HG02973 (cell line): Measurements from ENCODE around the gene FN1.
"Not testable (repeated sequence)": the region's sequence is repeated elsewhere in the genome, so short reads cannot be mapped to it uniquely, and the experiment has no call there.

Experiments used
- ATAC-seq: cut with Tn5 transposase; IDR thresholded peaks from one replicate; pipeline ENCODE4 v1.9.1; 2021; ENCODE audit warnings: moderate library complexity; ENCODE audit not compliant: unreplicated experiment

FN1 gene

DNA sequence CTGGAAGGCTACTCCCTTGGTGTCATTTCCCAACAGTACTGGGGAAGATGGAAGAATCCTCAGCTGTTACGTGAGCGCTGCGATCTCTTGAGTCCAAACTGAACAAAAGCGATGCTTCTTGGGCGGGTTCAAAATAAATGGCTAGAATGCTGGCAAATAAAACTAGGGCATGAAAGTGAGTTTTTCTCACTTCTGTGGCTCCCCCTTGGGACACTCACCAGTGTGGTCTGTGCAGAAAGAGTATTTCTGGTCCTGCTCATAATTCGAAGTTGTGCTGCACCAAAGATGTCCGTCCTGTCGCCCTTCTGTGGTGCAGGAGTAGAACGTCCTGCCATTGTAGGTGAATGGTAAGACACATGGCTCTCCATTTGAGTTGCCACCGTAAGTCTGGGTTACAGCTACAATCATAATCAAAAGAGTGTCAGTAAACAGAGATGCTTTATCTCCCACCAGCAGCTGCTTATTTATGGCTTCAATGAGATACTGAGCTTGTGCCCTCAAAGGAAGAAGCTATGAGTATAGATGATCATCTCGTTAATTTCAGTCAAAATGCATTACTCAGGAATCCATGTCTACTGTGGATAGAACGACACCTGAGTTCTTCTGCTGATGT lies 11.8 kb downstream of the FN1 start:
- ATAC-seq, result no peak

DNA sequence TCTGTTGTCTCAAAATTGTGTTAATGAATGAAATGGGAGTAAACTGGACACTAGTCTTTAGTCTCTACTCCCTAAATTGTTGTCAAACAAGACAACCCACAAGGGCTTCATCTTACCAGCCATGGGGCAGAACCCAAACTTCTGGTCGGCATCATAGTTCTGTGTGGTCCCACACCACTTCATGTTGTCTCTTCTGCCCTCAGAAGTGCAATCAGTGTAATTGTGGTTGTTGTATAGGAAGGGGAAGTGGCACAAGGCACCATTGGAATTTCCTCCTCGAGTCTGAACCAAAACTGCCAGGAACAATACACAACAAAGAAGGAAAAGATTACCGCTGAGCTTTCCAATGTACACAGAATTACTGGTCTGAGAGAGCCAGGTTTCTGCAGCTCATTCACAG lies 12.6 kb downstream of the FN1 start:
- ATAC-seq, result no peak

DNA sequence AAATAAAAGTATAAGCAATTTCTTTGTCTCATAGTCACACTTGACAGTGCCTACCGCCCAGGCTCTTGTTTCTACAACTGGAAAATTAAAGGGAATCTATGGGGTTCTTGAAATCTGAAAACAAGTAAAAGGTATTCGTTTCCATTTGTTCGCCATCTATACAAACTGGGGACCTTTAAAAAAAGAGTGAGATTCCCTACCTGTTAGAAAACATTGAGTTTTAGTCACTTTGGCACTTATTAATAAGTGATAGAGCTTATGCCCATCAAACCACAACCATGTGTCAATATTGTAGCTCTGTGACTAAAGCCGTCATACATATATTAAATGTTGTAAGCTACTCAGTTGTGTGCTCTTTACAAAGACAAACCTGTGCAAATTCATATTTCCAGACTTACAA lies 13.2 kb downstream of the FN1 start:
- ATAC-seq, result no peak

DNA sequence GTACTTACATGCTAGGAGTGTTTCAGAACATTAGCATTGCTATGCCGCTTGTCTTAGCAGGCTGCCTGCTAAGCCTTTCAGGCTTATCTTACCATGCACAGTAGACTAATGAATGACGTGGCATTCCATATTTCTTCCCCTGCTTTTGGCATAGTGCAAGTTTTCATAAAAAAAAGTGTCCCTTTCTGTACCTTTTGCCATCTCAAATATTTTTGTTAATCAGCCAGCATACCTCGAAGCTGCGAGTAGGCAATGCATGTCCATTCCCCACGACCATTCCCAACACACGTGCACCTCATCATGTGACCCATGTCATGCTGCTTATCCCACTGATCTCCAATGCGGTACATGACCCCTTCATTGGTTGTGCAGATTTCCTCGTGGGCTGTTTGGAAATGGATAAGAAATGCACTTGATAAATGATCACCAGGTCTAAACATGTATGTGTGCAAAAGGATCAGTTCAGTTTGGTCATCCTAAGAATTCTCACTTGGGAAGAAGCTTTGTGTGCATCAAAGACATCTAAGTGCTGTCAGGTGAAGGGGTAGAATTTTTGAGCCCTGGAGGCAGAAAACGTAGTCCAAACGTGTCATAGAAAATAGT lies 13.9 kb downstream of the FN1 start:
- ATAC-seq, result no peak

DNA sequence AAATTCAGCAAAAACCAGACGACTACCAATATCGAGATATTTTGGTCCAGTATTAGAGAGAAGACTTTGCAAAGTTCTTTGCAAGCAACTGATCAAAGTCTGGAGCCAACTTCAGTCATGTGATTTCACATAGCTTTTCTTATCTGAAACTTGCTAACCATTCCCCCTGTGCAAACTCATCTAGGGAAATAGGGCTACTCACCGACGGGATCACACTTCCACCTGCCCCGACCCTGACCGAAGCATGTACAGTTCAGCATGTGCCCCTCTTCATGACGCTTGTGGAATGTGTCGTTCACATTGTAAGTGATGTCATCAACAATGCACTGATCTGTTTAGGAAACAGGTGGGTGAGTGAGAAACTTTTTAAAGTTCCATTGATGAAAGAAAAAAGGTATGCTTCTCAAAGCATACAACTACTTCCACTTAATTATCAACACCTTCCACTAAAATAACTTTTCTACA lies 15.4 kb downstream of the FN1 start:
- no peak for ATAC-seq

DNA sequence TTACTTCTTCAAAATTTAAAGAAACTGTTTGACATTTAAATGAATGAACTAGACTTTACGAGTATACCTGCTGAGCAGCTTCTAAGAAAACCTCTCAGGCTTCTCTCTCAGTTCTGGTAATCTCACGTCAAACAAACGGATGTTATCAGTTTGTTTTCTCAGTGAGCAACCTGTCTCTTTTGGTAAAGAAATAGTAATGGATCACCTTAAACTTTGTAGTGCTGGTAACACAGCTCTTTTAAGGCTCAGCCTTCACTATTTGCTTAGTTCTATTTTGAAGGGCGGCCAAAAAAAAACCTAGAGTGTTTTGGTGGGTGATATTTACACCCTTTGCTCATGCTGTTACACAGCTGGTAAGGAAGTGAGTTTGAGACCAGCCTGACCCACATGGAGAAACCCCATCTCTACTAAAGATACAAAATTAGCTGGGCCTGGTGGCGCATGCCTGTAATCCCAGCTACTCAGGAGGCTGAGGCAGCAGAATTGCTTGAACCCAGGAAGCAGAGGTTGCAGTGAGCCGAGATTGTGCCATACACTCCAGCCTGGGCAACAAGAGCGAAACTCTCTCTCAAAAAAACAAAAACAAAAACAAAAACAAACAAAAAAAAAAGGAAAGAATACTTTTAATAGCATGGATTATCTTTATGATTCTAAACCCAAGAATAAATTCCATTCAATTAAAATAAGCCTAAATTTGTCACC lies 15.9 kb downstream of the FN1 start:
- no peak for ATAC-seq

DNA sequence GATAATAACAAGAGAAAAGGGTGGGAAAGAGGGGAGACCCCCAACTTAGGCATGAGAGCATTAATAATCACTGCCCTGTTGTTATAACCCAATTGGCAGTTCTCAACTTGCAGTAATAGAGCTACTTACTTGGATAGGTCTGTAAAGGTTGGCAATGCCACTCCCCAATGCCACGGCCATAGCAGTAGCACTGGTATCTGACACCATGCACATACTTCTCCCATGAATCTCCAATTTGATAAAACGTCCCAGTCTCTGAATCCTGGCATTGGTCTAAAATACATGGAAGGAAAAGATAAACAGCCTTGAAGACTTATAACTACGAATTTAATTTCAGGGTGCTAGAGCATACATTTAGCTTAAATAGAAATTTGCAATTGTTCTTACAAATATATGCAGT lies 16.8 kb downstream of the FN1 start:
- ATAC-seq, result no peak

DNA sequence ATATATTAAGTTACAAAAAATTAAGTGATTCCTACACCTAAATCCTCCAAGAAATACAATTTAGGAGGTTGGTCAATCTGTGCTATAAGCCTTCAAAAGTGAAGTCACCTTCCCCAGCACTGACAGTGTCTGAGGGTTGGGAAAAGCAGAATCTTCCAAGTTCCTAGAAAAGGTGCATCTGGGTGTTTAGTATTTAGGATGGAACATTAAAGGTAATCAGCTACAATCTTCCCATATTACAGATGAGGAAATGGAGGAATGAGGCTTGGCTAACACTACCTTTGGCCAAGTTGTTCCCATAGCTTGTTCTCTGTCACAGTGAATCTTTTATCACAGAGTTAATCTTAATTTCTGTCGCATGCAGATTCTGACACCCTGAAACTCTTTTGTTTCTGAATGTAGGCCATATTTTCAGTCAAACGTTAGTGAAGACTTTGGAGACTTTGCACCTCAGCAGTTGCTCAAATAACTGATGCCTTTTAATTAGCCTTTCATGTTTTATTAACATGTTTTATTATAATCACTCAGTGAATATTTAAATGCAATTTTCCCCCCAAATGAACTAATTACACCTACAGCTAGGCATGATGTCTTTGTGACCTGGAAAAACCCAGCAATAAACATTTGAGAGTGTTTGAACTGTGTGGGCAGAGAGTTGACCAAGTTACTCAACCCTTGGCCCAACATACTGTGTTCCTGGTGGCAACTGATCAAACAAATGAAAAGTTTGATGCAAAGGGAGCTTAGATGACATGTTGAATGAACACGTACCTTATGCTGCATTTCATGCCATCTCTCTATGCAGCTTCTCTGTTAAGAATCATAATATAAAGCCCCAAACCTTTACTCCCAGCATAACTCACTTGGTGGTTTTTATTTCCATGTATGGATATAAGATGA lies 17.6 kb downstream of the FN1 start:
- no peak for ATAC-seq

DNA sequence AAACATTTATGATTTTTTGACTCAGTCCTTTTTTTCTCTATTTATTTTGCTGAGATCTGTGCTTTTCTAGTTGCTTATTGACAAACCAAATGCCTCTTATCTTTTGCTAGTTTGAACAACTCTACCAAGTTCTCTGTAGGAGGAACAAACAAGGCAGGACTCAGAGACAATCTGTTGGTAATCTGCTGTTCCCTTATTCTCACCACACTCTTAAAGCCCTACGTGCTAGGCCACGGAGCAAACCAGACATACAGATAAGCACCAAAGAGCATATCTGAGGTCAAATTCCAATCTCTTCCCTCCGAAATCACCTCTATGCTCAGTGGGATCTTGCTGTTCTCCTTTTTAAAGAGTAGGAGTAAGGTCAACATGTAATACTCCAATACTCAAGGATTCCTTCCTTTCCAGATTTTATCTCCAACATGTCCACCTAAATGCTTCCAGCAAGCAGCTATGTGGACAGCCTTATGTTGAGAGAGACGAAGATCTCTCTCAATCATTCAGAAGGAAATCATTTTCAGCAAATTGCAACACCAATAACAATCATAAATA lies 18.4 kb downstream of the FN1 start:
- no peak for ATAC-seq

DNA sequence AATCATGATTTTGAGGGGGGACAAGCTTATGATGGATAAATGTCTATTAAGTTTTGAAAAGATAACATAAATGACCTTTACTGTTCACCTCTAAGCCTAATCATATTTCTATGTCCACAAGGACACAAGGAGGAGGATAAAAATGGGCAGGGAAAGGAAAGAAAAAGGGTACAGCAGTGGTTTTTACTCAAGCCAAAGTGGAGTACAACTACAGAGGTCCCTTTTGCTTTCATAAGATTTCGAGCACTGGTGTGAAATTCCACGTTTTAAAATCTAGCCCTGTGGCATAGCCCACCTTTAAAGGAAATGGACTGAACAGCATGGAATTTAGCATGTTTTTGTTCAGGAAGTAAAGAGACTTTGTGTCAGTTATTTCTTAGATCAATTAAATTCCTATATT lies 19.2 kb downstream of the FN1 start:
- ATAC-seq, result no peak

DNA sequence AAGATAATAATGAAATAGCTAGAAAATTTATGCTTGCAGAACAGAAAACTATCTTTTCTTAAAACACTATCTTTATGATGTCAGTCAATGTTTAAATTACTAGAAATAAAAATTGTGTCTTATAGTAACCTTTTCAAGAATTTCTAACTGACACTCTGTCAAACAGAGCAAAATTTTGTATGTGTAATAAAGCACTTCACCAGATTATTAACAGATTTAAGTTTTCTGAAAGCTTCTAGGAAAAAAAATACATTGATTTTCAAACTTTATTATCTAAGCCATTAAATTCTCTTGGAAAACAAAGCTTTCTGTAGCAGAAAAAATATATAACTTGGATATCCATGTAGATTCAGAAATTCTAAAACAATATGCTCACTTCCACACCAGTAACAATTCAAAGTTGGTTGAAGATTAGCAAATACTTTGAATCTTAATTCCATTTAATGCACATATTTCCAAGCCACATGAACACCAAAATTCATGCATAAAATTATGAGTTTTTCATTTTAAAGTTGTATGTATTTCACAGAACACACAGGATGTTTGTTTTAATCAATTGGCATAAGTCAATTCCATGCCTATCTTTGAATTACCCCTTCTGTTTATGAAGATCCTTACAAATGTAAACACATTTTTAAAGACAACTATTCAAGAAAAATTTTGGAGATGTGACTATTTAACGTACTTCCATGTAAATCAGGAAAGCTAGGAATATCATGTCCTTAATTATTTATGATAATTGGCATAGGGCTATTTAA lies 19.9 kb downstream of the FN1 start:
- no peak for ATAC-seq

DNA sequence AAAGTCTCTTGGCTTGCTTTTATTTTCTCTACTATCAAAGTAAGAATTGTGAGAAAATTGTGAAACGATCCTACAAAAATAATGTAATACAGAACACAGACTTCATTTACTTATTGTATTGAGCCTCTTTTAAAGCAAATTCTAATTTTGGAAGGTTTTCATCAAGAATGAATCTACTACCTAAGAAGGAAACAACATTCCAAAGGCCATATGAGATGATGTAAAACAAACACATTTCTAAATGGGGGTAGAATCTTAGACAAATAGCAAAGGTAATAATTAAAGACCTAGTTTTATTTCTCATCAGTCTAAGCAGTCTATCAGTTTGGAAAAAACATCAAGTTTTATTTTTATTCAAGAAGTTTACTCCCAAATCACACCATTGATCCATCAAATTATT lies 20.6 kb downstream of the FN1 start:
- ATAC-seq, result no peak

DNA sequence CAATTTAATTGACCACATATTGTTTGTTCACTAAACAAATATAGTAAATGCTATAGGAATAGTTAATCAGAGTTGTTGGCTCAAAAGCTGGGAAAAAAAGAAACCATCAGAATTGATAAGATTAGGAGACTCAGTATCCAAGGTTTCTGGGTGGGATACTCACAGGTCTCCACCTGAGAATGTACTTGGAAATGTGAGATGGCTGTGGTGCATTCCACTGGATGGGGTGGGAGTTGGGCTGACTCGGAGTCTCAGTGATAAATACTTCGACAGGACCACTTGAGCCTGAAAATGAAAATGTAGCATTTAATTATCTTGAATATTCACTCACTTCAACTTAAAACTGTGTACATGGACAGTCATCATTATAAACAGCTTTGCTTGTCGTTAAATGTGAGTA lies 21.2 kb downstream of the FN1 start:
- ATAC-seq, result no peak

DNA sequence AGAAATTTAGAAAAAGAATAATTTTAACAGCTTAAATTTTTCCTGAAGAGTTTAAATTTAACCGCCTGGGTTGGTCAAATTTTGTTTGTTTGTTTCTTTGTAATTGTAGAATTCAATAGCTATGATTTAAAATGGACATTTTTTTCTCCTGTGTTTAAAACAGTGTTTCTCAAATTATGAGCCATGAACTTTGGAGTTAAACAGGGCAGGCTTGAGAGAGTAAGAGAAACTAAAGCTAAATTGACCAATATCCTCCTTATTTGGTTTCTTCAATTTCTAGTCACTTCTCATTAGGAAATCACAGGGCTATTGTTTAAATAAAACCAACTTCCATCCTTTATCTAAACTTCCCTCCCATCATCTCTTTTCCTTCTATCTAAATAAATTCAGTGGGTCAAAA lies 21.9 kb downstream of the FN1 start:
- ATAC-seq, result no peak

DNA sequence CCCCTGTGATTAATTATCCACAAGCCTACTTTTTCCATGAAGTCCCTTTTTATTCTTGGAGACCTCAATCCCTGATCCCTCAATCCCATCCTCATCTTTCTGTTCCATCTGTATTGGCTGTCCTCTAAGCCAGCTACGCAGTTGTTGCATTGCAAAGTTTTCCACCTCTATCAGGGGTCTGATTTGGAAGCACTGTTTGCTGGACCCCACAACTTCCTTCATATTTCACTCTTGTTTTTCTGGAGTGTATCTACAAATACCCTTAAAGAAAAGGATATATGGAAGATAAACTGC lies 22.4 kb downstream of the FN1 start:
- no peak for ATAC-seq

DNA sequence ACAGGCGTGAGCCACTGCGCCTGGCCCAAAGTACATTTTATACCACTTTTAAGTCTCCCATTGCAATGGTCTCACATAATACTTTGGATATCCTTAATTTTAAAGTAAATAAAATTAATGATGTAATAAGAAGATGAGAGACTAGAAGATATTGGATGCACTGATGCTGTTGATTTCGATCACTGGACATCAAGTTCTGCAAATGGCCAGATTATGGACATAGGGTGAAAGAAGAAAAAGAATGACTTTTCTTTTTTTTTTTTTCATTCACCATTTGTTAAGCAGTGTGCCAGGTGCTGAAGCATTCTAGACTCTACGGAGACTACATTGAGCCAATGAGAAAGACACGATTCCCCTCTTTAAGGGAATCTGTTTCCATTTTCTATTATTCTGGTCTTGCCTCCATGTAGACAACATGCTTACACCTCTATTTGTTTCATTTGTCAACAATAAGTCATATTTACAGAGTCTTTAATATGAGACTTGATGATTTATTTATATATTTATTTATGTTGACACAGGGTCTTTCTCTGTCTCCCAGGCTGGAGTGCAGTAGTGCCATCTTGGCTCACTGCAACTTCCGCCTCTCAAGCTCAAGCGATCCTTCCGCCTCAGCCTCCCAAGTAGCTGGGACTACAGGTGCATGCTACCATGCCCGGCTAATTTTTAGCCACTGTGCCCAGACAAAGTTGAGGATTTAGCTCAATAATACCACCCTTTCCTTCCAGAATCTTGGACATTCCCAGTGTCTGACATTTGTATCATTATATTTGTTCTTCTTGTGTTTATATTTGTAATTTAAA lies 23.7 kb downstream of the FN1 start:
- no peak for ATAC-seq

DNA sequence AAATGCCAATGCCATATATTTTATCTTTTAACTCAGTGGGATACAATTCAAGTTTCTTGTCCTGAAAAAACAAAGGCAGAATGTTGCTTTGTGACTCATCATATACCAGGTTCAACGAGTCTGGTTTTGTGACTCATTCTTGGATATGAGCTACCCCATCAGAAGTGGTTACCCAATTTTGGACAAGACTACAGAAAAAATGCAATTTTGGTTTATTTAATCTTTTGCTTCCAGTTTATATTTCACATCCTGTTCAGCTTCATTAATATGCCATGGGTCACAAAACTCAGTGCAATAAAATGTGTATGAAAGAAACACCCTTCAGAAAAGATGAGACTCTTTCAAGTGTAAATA lies 25.0 kb downstream of the FN1 start:
- ATAC-seq, result no peak

DNA sequence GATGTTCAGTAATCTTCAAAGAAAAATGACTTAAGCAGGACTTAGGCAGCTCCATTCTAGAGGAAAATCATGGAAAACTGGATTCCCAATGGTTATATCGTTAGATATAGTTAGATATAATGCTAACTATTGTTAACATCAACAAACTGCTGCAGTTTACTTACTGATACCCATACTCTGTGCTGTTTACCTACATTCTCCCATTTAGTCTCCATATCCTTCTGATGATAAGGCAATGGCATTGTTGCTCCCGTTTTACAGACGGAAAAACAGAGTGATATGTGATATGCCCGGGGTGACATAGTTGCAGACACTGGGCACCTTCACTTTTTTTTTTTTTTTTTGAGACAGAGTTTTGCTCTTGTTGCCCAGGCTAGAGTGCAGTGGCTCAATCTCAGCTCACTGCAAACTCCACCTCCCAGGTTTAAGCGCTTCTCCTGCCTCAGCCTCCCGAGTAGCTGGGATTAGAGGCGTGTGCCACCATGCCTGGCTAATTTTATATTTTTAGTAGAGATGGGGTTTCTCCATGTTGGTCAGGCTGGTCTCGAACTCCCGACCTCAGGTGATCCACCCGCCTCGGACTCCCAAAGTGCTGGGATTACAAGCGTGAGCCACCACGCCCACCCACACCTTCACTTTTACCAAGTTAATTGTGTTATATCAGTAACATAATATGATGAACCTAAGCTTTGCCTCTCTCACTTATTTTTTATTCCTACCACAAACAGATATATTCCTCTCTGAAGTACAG lies 25.5 kb downstream of the FN1 start:
- ATAC-seq, result not testable (repeated sequence)
